ENCODE data around the gene PLA2G4C. TPM values are rescaled to one million over a fixed set of nuclear protein-coding genes. Genes with fewer than 3 reads are reported as not detected.

The PLA2G4C gene
- polyA plus RNA-seq, 1 donor: 61.7 TPM

Other genes with a start within 250 kb of the PLA2G4C start
- gene SULT2A1, start 224.5 kb downstream of the PLA2G4C start, polyA plus RNA-seq (ENCODE audit: insufficient read length): not detected
- gene BSPH1, start 118.6 kb downstream of the PLA2G4C start, polyA plus RNA-seq (ENCODE audit: insufficient read length): not detected
- not detected for gene ELSPBP1, start 116.2 kb downstream of the PLA2G4C start, polyA plus RNA-seq (ENCODE audit: insufficient read length)
- not detected for gene CABP5, start 66.7 kb downstream of the PLA2G4C start, polyA plus RNA-seq (ENCODE audit: insufficient read length)
- gene LIG1, start 59.5 kb upstream of the PLA2G4C start, polyA plus RNA-seq (ENCODE audit: insufficient read length): 21.7 TPM
- gene ZSWIM9, start 59.9 kb upstream of the PLA2G4C start, polyA plus RNA-seq (ENCODE audit: insufficient read length): 4.5 TPM
- gene CARD8, start 145.1 kb upstream of the PLA2G4C start, polyA plus RNA-seq (ENCODE audit: insufficient read length): 36.1 TPM
- 1.9 TPM for gene ZNF114, start 159.3 kb upstream of the PLA2G4C start, polyA plus RNA-seq (ENCODE audit: insufficient read length)
- gene EMP3, start 214.7 kb upstream of the PLA2G4C start, polyA plus RNA-seq (ENCODE audit: insufficient read length): 143 TPM